Lower lobe of right lung (tissue), 2 donors: ENCODE data around the gene KIF3B. TPM values are rescaled to one million over a fixed set of nuclear protein-coding genes. Genes with fewer than 3 reads are reported as not detected.

Experiments used
- ATAC-seq, 2 donors: fragments of 200-7000 bp; cut with Tn5 transposase; one replicate each; pipeline ENCODE4 v1.9.1; 2020 to 2022; ENCODE audit warnings: mild to moderate bottlenecking in 2 of 2, moderate library complexity in 2 of 2
- DNase-seq: peaks from one replicate; pipeline ENCODE4 v3.0.0-alpha.2; 2020
- H3K27ac ChIP-seq: fragments of 200-600 bp; one replicate; pipeline ENCODE4 v1.8.0; 2022
- H3K27me3 ChIP-seq: fragments of 200-600 bp; one replicate; pipeline ENCODE4 v1.8.0; 2022; ENCODE audit warnings: low read depth
- H3K36me3 ChIP-seq: fragments of 200-600 bp; one replicate; pipeline ENCODE4 v1.8.0; 2022; ENCODE audit warnings: mild to moderate bottlenecking
- H3K4me1 ChIP-seq: fragments of 200-600 bp; one replicate; pipeline ENCODE4 v1.8.0; 2022
- H3K4me3 ChIP-seq: fragments of 200-600 bp; one replicate; pipeline ENCODE4 v1.8.0; 2022; ENCODE audit warnings: mild to moderate bottlenecking
- H3K9me3 ChIP-seq: fragments of 200-600 bp; one replicate; pipeline ENCODE4 v1.8.0; 2022
- intact Hi-C: fragments of 100-400 bp; cut with DNase I; formaldehyde crosslinking; loops from one replicate; pipeline ENCODE4 v1.11.0; 2022
- total RNA-seq: library from RNA; stranded (reverse); fragmentation: NEBNext Ultra II Directional; extraction: Animal tissue kit (Norgen Biotek cat#: 25700); gene quantifications from one replicate; pipeline ENCODE4 v1.2.1, GENCODE V29; 2021
- TF ChIP-seq, protein P1 (sequence below): fragments of 200-600 bp; IDR thresholded peaks from one replicate; pipeline ENCODE4 v1.8.0; 2022; ENCODE audit warnings: antibody characterized with exemption, mild to moderate bottlenecking
- donor health status: DM: no; HTN: yes; CAD: no; lungs with severe emphysema.

Gene KIF3B
- total RNA-seq, 1 donor from 2014 or later: 28.0 TPM

DNA sequence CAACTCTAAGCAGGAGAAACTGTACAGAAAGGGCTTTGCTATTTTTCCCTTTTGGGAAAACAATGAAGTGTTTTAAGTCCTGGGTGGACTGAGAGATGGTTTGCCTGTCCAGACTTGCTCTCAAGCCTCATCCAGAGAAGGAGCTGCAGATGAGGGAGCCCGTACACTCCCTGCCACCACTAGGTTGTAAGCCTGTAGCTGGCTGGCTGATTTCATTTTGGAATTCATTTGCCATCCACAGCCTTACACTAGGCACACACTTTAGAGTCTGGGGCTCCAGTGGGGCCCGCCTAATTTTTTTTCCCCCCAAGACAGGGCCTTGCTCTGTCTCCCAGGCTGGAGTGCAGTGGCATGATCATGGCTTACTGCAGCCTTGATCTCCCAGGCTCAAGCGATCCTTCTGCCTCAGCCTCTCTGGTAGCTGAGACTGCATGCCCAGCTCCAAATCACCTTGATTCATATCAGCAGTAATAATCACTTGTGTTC lies 41.4 kb upstream of the KIF3B start:
- TF ChIP-seq, protein P1, sequence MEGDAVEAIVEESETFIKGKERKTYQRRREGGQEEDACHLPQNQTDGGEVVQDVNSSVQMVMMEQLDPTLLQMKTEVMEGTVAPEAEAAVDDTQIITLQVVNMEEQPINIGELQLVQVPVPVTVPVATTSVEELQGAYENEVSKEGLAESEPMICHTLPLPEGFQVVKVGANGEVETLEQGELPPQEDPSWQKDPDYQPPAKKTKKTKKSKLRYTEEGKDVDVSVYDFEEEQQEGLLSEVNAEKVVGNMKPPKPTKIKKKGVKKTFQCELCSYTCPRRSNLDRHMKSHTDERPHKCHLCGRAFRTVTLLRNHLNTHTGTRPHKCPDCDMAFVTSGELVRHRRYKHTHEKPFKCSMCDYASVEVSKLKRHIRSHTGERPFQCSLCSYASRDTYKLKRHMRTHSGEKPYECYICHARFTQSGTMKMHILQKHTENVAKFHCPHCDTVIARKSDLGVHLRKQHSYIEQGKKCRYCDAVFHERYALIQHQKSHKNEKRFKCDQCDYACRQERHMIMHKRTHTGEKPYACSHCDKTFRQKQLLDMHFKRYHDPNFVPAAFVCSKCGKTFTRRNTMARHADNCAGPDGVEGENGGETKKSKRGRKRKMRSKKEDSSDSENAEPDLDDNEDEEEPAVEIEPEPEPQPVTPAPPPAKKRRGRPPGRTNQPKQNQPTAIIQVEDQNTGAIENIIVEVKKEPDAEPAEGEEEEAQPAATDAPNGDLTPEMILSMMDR: no peak
- no peak for DNase-seq
- intact Hi-C loops: no loop called here

DNA sequence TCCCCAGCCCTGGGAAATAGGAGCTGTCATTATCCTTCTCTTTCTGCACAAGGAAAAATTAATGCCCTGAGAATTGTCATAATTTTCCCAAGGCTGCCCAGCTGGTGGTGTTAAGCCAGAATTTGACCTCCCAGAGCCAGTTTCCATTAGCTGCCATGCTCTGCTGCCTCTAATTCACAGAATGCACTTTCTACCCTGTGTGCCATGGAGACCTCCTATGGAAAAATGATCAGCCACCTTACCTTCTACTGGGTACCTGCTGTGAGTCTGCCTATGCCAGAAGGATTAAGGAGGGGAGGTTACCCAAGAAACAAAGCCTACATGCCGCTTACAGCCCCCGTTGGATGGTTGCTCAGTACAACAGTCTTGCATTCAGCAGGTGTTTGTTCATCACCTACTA lies 40.6 kb upstream of the KIF3B start:
- H3K27me3 ChIP-seq: no peaks in the 10 kb centered on the region
- no peaks in the 10 kb centered on the region for H3K9me3 ChIP-seq
- ATAC-seq (no peak), DNase-seq (no peak)
- intact Hi-C loops: no loop called here
- TF ChIP-seq, protein P1: no peak
- no peak overlapping the region for H3K4me3 ChIP-seq
- H3K36me3 ChIP-seq: peaks cover 45% of the 10 kb centered on the region
- H3K4me1 ChIP-seq: peaks cover 24% of the 10 kb centered on the region
- H3K27ac ChIP-seq: no peak overlapping the region

More for the DNA sequence above, 41.4 kb upstream of the KIF3B start:
- Histone ChIP-seq H3K27ac (no peak overlapping the region), H3K36me3 (peaks cover 52% of the 10 kb centered on the region), H3K4me1 (peaks cover 27% of the 10 kb centered on the region), H3K4me3 (no peak overlapping the region), H3K9me3 (no peaks in the 10 kb centered on the region), H3K27me3 (no peaks in the 10 kb centered on the region)
- ATAC-seq: no peak

DNA sequence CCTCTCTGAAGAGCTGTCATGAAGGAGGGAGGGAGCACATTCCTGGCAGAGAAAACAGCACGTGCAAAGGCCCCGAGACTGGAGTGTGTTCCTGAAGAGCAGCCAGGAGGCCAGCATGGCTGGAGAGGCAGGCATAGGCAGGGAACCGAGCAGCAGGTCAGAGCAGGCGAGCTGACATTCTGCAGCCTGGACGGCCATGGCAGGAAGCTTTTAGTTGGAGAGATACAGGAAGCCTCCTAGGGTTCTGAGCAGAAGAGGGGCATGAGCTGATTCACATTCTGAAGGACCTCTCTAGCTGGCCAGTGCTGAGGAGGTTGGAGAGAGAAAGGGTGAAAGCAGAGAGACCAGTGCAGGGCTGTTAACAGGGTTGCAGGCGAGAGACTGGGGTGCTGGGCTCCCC lies 40.0 kb upstream of the KIF3B start:
- Histone ChIP-seq H3K27me3 (no peaks in the 10 kb centered on the region), H3K9me3 (no peaks in the 10 kb centered on the region), H3K27ac (no peak overlapping the region), H3K4me3 (no peak overlapping the region), H3K4me1 (peaks cover 18% of the 10 kb centered on the region), H3K36me3 (peaks cover 41% of the 10 kb centered on the region)
- ATAC-seq: no peak
- DNase-seq: no peak
- TF ChIP-seq, protein P1: no peak
- intact Hi-C loops: no loop called here

DNA sequence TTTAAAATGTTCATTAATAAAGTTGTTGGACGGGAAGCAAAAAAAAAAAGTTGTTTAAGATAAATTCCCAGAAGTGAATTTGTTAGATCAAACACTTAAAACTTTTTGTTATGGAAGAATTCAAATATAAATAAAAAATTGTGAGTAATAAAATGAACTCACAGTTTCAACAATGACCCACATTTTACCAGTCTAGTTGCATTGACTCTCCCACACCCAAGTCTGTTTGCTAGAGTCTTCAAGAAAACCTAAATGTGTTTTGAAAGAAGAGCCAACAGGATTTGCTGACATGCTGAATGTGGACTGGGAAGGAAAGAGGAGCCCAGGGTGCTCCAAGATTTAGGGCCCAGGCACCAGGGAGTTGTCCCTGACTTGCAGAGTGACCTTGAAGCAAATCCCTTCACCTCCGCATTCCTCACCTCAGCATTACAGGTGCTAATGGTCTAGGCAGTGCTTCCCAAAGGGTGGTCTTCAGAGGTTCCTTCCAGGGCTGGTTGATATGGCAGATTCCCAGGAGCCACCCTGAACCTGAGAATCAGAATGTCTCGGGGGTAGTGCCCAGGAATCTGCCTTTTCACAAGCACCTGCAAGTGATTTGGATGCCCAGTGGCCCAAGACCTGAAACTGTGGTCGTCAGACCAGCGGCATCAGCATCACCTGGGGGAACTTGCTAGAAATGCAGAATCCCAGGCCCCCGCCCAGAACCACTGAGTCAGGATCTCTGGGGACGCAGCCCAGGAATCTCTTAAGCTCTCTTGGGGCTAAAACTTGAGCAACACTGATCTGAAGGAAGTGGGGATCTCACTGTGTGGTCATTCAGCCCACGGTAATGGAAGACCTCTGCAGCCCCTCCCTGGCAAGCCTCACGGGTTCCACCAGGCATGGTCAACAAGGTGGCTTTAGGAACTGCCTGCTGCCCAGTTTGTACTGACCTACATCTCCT lies 38.7 kb upstream of the KIF3B start:
- no peak overlapping the region for H3K4me3 ChIP-seq
- DNase-seq: no peak
- H3K4me1 ChIP-seq: peaks cover 10% of the 10 kb centered on the region

DNA sequence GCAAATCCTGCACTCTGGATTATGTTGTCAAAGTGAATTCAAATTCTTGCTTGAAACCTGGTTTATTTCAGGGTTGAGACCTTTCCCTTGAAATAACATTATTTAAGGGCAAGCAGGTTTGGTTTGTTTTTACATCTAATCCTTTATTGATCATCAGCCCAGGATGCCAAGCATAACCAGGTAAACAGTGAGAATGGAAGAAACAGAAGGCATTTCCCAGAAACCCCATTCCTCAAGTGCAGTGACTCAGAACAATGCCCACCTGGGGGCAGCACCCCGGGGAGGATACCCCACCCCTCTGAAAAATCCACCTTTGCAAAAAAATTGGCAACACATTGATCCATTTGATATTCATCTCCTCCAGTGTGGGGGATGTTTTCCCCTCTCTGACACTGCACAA lies 37.2 kb upstream of the KIF3B start:
- no peak for ATAC-seq
- H3K4me1 ChIP-seq: no peaks in the 10 kb centered on the region
- H3K27ac ChIP-seq: no peak overlapping the region
- intact Hi-C loops: no loop called here
- no peaks in the 10 kb centered on the region for H3K27me3 ChIP-seq
- TF ChIP-seq, protein P1: no peak
- H3K4me3 ChIP-seq: no peak overlapping the region
- no peak for DNase-seq
- peaks cover 15% of the 10 kb centered on the region for H3K36me3 ChIP-seq
- H3K9me3 ChIP-seq: no peaks in the 10 kb centered on the region

More for the DNA sequence above, 38.7 kb upstream of the KIF3B start:
- H3K27ac ChIP-seq: no peak overlapping the region
- no peaks in the 10 kb centered on the region for H3K27me3 ChIP-seq
- no peak for ATAC-seq
- TF ChIP-seq, protein P1: no peak
- peaks cover 28% of the 10 kb centered on the region for H3K36me3 ChIP-seq
- H3K9me3 ChIP-seq: no peaks in the 10 kb centered on the region
- intact Hi-C loops: no loop called here
